CD4-positive, alpha-beta memory T cell (primary cell): ENCODE results near the gene COL9A2. TPM values are rescaled to one million over a fixed set of nuclear protein-coding genes. Genes with fewer than 3 reads are reported as not detected.

ENCODE experiments used
- CTCF ChIA-PET: fragments of 350-600 bp; sonication (Branson Sonifier 250); formaldehyde crosslinking; loops from one replicate; lab custom pipeline; 2021; ENCODE audit warnings: inconsistent platforms; ENCODE audit not compliant: partially characterized antibody; lab: Charles Lee
- POLR2A ChIA-PET: fragments of 350-600 bp; sonication (Branson Sonifier 250); formaldehyde crosslinking; loops from one replicate; lab custom pipeline; 2021; ENCODE audit not compliant: partially characterized antibody; lab: Charles Lee
- DNase-seq, 5 donors: peaks; one replicate each; pipeline versions ENCODE4 v3.0.0 to v3.0.0-alpha.2; 2020 to 2022; ENCODE audit warnings: mixed read lengths in 1 of 5
- H3K27ac ChIP-seq: one replicate; pipeline ENCODE4 v1.7.0; 2013; ENCODE audit warnings: low read depth, low read length
- H3K27me3 ChIP-seq: 2 replicates; pipeline ENCODE4 v1.7.0; 2013; ENCODE audit warnings: mild to moderate bottlenecking, low read length, moderate library complexity; ENCODE audit not compliant: insufficient read depth
- H3K36me3 ChIP-seq: 2 replicates; pipeline ENCODE4 v1.7.0; 2013; ENCODE audit warnings: mild to moderate bottlenecking, low read length, moderate library complexity; ENCODE audit not compliant: insufficient read depth
- H3K4me1 ChIP-seq: 2 replicates; pipeline ENCODE4 v1.7.0; 2013; ENCODE audit warnings: mild to moderate bottlenecking, low read length, moderate library complexity; ENCODE audit not compliant: insufficient read depth
- H3K4me3 ChIP-seq, 2 donors: one replicate each; pipeline ENCODE4 v1.7.0; 2013; ENCODE audit warnings: low read length in 2 of 2, mild to moderate bottlenecking in 1 of 2
- H3K9me3 ChIP-seq, 2 donors: one replicate each; pipeline ENCODE4 v1.7.0; 2013; ENCODE audit warnings: low read length in 2 of 2, control low read depth in 1 of 2; ENCODE audit not compliant: control insufficient read depth in 1 of 2
- H3K27ac Mint-ChIP-seq, 7 donors: one replicate each; pipeline ENCODE4 v1.8.0; 2020 to 2021; ENCODE audit warnings: mixed read lengths in 7 of 7, mild to moderate bottlenecking in 6 of 7, inconsistent platforms in 3 of 7, moderate library complexity in 3 of 7
- H3K27me3 Mint-ChIP-seq, 2 donors: one replicate each; pipeline ENCODE4 v1.8.0; 2020 to 2021; ENCODE audit warnings: mixed read lengths in 2 of 2
- H3K36me3 Mint-ChIP-seq, 2 donors: one replicate each; pipeline ENCODE4 v1.8.0; 2020 to 2021; ENCODE audit warnings: mixed read lengths in 2 of 2, inconsistent platforms in 1 of 2, mild to moderate bottlenecking in 1 of 2
- H3K4me1 Mint-ChIP-seq, 4 donors: one replicate each; pipeline ENCODE4 v1.8.0; 2020 to 2021; ENCODE audit warnings: mixed read lengths in 4 of 4, mild to moderate bottlenecking in 1 of 4
- H3K4me3 Mint-ChIP-seq, 8 donors: one replicate each; pipeline ENCODE4 v1.8.0; 2020 to 2021; ENCODE audit warnings: mixed read lengths in 8 of 8, mild to moderate bottlenecking in 7 of 8, moderate library complexity in 6 of 8, inconsistent platforms in 3 of 8
- H3K9me3 Mint-ChIP-seq, 8 donors: one replicate each; pipeline ENCODE4 v1.8.0; 2020 to 2021; ENCODE audit warnings: mixed read lengths in 8 of 8, mild to moderate bottlenecking in 5 of 8, inconsistent platforms in 3 of 8, moderate library complexity in 1 of 8
- intact Hi-C: fragments of 100-400 bp; cut with micrococcal nuclease; formaldehyde crosslinking; loops from one replicate; pipeline ENCODE4 v1.15.1; 2023
- polyA plus RNA-seq, 2 donors: library from polyadenylated mRNA; unstranded; fragments of 300-500 nt; fragmentation: Illumina TruSeq; gene quantifications; one replicate each; pipeline ENCODE4 v1.2.3, GENCODE V29; 2021
- total RNA-seq, 2 experiments: library from RNA; stranded (reverse); gene quantifications; one replicate each; pipeline ENCODE4 v1.2.3, GENCODE V29; 2021

Gene COL9A2
- total and polyA plus RNA-seq, 4 experiments from 2014 or later: 0.41 to 2.8 (median 2.1) TPM; not detected in 1

- peaks cover 0 to 9% (median 5%) of the 10 kb centered on the region in 4 donors for H3K4me1 Mint-ChIP-seq
- H3K36me3 Mint-ChIP-seq: peaks cover 38 to 64% of the 10 kb centered on the region in 2 donors
- Histone ChIP-seq H3K36me3 (peaks cover 45% of the 10 kb centered on the region), H3K4me3 (no peak overlapping the region), H3K9me3 (no peaks in the 10 kb centered on the region), H3K27me3 (no peaks in the 10 kb centered on the region), H3K4me1 (no peaks in the 10 kb centered on the region), H3K27ac (no peak overlapping the region)
- intact Hi-C loops: no loop called here
- no peaks in the 10 kb centered on the region for H3K9me3 Mint-ChIP-seq
- H3K27me3 Mint-ChIP-seq: no peaks in the 10 kb centered on the region
- peak overlapping the region in 1 of 8 donors; percentile 41 for H3K4me3 Mint-ChIP-seq
- DNase-seq: no peak
- ChIA-PET CTCF (interaction anchor here (1.2 kb wide), 1 partner anchor 69 kb away, joined by 3 read pairs; no protein-coding TSS in a partner anchor), POLR2A (no interaction called here)
- peak overlapping the region in 2 of 7 donors; percentile 54 to 70 for H3K27ac Mint-ChIP-seq
Measured at GRCh38 chr1:40270152-40270834, 46.8 kb downstream of the COL9A2 start.

- POLR2A ChIA-PET: no interaction called here
- no peaks in the 10 kb centered on the region for H3K9me3 Mint-ChIP-seq
Measured at GRCh38 chr1:40268211-40268610, 48.9 kb downstream of the COL9A2 start.

GRCh38 chr1:40267767-40268187 is 49.3 kb downstream of the COL9A2 start:
- Histone ChIP-seq H3K4me1 (peaks cover 10% of the 10 kb centered on the region), H3K36me3 (peaks cover 49% of the 10 kb centered on the region), H3K4me3 (no peak overlapping the region), H3K27me3 (no peaks in the 10 kb centered on the region), H3K9me3 (no peaks in the 10 kb centered on the region), H3K27ac (no peak overlapping the region)
- Mint-ChIP-seq H3K36me3 (peaks cover 31 to 62% of the 10 kb centered on the region in 2 donors), H3K9me3 (no peaks in the 10 kb centered on the region), H3K27me3 (no peaks in the 10 kb centered on the region), H3K4me1 (peaks cover 5 to 23% (median 9%) of the 10 kb centered on the region in 4 donors), H3K27ac (peak overlapping the region in 1 of 7 donors; percentile 15), H3K4me3 (no peak overlapping the region)
- ChIA-PET POLR2A (no interaction called here), CTCF (interaction anchor here (0.9 to 2.5 kb wide), 2 partner anchors 25 to 71 kb away, joined by 4 to 8 read pairs; no protein-coding TSS in a partner anchor)
- intact Hi-C loops: no loop called here
- no peak for DNase-seq

More at GRCh38 chr1:40268211-40268610, 48.9 kb downstream of the COL9A2 start:
- Histone ChIP-seq H3K27ac (no peak overlapping the region), H3K27me3 (no peaks in the 10 kb centered on the region), H3K36me3 (peaks cover 47% of the 10 kb centered on the region), H3K9me3 (no peaks in the 10 kb centered on the region), H3K4me3 (no peak overlapping the region), H3K4me1 (peaks cover 6% of the 10 kb centered on the region)
- CTCF ChIA-PET: interaction anchor here (0.9 to 2.5 kb wide), 2 partner anchors 25 to 70 kb away, joined by 4 to 8 read pairs; no protein-coding TSS in a partner anchor
- intact Hi-C loops: no loop called here
- Mint-ChIP-seq H3K4me3 (no peak overlapping the region), H3K27me3 (no peaks in the 10 kb centered on the region), H3K27ac (no peak overlapping the region), H3K4me1 (peaks cover 2 to 19% (median 5%) of the 10 kb centered on the region in 4 donors), H3K36me3 (peaks cover 30 to 61% of the 10 kb centered on the region in 2 donors)
- DNase-seq: no peak

GRCh38 chr1:40266786-40267535 is 50.1 kb downstream of the COL9A2 start:
- Mint-ChIP-seq H3K36me3 (peaks cover 30 to 61% of the 10 kb centered on the region in 2 donors), H3K9me3 (no peaks in the 10 kb centered on the region), H3K27me3 (no peaks in the 10 kb centered on the region), H3K4me3 (no peak overlapping the region), H3K4me1 (peaks cover 6 to 27% (median 13%) of the 10 kb centered on the region in 4 donors), H3K27ac (no peak overlapping the region)
- H3K36me3 ChIP-seq: peaks cover 46% of the 10 kb centered on the region
- intact Hi-C loops: no loop called here
- no peak overlapping the region for H3K4me3 ChIP-seq
- H3K27ac ChIP-seq: no peak overlapping the region
- DNase-seq: no peak
- ChIA-PET POLR2A (interaction anchor here (1.6 kb wide), 1 partner anchor 10 kb away, joined by 4 read pairs; no protein-coding TSS in a partner anchor), CTCF (interaction anchor here (0.6 to 2.5 kb wide), 4 partner anchors 9 to 72 kb away, joined by 3 to 8 read pairs (median 4); no protein-coding TSS in a partner anchor)
- H3K9me3 ChIP-seq: no peaks in the 10 kb centered on the region
- peaks cover 13% of the 10 kb centered on the region for H3K4me1 ChIP-seq
- H3K27me3 ChIP-seq: no peaks in the 10 kb centered on the region

- Mint-ChIP-seq H3K4me3 (no peak overlapping the region), H3K27ac (peak overlapping the region in 1 of 7 donors; percentile 31), H3K9me3 (no peaks in the 10 kb centered on the region), H3K4me1 (peaks cover 7 to 28% (median 16%) of the 10 kb centered on the region in 4 donors), H3K27me3 (no peaks in the 10 kb centered on the region), H3K36me3 (peaks cover 40 to 64% of the 10 kb centered on the region in 2 donors)
- Histone ChIP-seq H3K4me1 (peaks cover 13% of the 10 kb centered on the region), H3K9me3 (no peaks in the 10 kb centered on the region), H3K27me3 (no peaks in the 10 kb centered on the region), H3K4me3 (no peak overlapping the region), H3K36me3 (peaks cover 54% of the 10 kb centered on the region), H3K27ac (no peak overlapping the region)
- no peak for DNase-seq
- CTCF ChIA-PET: interaction anchor here (0.6 to 2.5 kb wide), 3 partner anchors 49 to 116 kb away, joined by 4 to 8 read pairs (median 5); no protein-coding TSS in a partner anchor
- POLR2A ChIA-PET: interaction anchor here (1.6 kb wide), 1 partner anchor 9 kb away, joined by 4 read pairs; no protein-coding TSS in a partner anchor
- intact Hi-C loops: no loop called here
Measured at GRCh38 chr1:40265919-40266318, 51.2 kb downstream of the COL9A2 start.

- H3K27ac Mint-ChIP-seq: peak overlapping the region in 1 of 7 donors; percentile 7
- ChIA-PET POLR2A (no interaction called here), CTCF (interaction anchor here (2.1 kb wide), 1 partner anchor 50 kb away, joined by 5 read pairs; no protein-coding TSS in a partner anchor)
- peaks cover 54% of the 10 kb centered on the region for H3K36me3 ChIP-seq
- H3K4me1 ChIP-seq: peaks cover 13% of the 10 kb centered on the region
- no peaks in the 10 kb centered on the region for H3K27me3 Mint-ChIP-seq
- H3K4me3 Mint-ChIP-seq: no peak overlapping the region
- H3K9me3 Mint-ChIP-seq: no peaks in the 10 kb centered on the region
- DNase-seq: no peak
- H3K27me3 ChIP-seq: no peaks in the 10 kb centered on the region
- H3K4me1 Mint-ChIP-seq: peaks cover 9 to 35% (median 19%) of the 10 kb centered on the region in 4 donors
- peaks cover 41 to 65% of the 10 kb centered on the region in 2 donors for H3K36me3 Mint-ChIP-seq
- H3K9me3 ChIP-seq: no peaks in the 10 kb centered on the region
- intact Hi-C loops: no loop called here
- no peak overlapping the region for H3K27ac ChIP-seq
- H3K4me3 ChIP-seq: no peak overlapping the region
Measured at GRCh38 chr1:40265298-40265697, 51.8 kb downstream of the COL9A2 start.
